Keratinocyte (primary cell): ENCODE data around the gene NHP2. TPM values are rescaled to one million over a fixed set of nuclear protein-coding genes. Genes with fewer than 3 reads are reported as not detected.
"Not testable (repeated sequence)": the region's sequence is repeated elsewhere in the genome, so short reads cannot be mapped to it uniquely, and the experiment has no call there.

Experiments
- DNase-seq: peaks from one replicate; pipeline ENCODE4 v3.0.0-alpha.2; 2011; ENCODE audit warnings: low read depth, missing footprints, low spot score
- FAIRE-seq: peaks from 2 replicates; lab custom pipeline; 2011; peaks lifted over from hg19 to GRCh38; lab: Jason Lieb, UNC
- H2AFZ ChIP-seq: 2 replicates; pipeline ENCODE4 v1.6.0; 2012; ENCODE audit warnings: low read length, control low read depth, inconsistent platforms; ENCODE audit not compliant: control insufficient read depth
- H3K27ac ChIP-seq: 2 replicates; pipeline ENCODE4 v1.5.1; 2011; ENCODE audit warnings: low read length; ENCODE audit not compliant: control insufficient read depth, insufficient read depth
- H3K27me3 ChIP-seq: 3 replicates; pipeline ENCODE4 v1.6.0; 2011; ENCODE audit warnings: low read length; ENCODE audit not compliant: control insufficient read depth, insufficient read depth; ENCODE audit errors: extremely low read depth
- H3K36me3 ChIP-seq, 2 experiments: 2 replicates in 1 of 2; 3 replicates in 1 of 2; pipeline ENCODE4 v1.5.1; 2011; ENCODE audit warnings: low read length in 2 of 2, mild to moderate bottlenecking in 1 of 2; ENCODE audit not compliant: control insufficient read depth in 2 of 2, insufficient read depth in 2 of 2; ENCODE audit errors: extremely low read depth in 1 of 2
- H3K4me1 ChIP-seq: 3 replicates; pipeline ENCODE4 v1.5.1; 2011; ENCODE audit warnings: low read length; ENCODE audit not compliant: control insufficient read depth, insufficient read depth; ENCODE audit errors: extremely low read depth
- H3K4me2 ChIP-seq: 3 replicates; pipeline ENCODE4 v1.6.0; 2011; ENCODE audit warnings: low read depth, low read length; ENCODE audit not compliant: control insufficient read depth, insufficient read depth; ENCODE audit errors: extremely low read depth
- H3K4me3 ChIP-seq, 3 experiments: fragments of 200-600 bp in 1 of 3; sonication (generic) in 1 of 3; 2 replicates in 2 of 3; 3 replicates in 1 of 3; pipeline ENCODE4 v1.5.1; 2011 to 2016; ENCODE audit warnings: low read length in 3 of 3, mild to moderate bottlenecking in 3 of 3, control low read depth in 2 of 3, inconsistent platforms in 1 of 3, low read depth in 1 of 3, mixed read lengths in 1 of 3, mixed run types in 1 of 3, moderate library complexity in 1 of 3; ENCODE audit not compliant: control insufficient read depth in 2 of 3, insufficient read depth in 2 of 3; ENCODE audit errors: extremely low read depth in 1 of 3
- H3K79me2 ChIP-seq: 2 replicates; pipeline ENCODE4 v1.6.0; 2012; ENCODE audit warnings: low read length; ENCODE audit not compliant: control insufficient read depth, insufficient read depth
- H3K9ac ChIP-seq: 3 replicates; pipeline ENCODE4 v1.6.0; 2011; ENCODE audit warnings: low read length; ENCODE audit not compliant: control insufficient read depth, insufficient read depth; ENCODE audit errors: extremely low read depth
- H3K9me1 ChIP-seq: 3 replicates; pipeline ENCODE4 v1.6.0; 2011; ENCODE audit warnings: low read length; ENCODE audit not compliant: control insufficient read depth, insufficient read depth; ENCODE audit errors: extremely low read depth
- H3K9me3 ChIP-seq: 2 replicates; pipeline ENCODE4 v1.5.1; 2012; ENCODE audit warnings: low read depth, low read length; ENCODE audit not compliant: control insufficient read depth
- H4K20me1 ChIP-seq: 3 replicates; pipeline ENCODE4 v1.6.0; 2011; ENCODE audit warnings: low read length; ENCODE audit not compliant: control insufficient read depth, insufficient read depth; ENCODE audit errors: extremely low read depth
- EZH2 ChIP-seq: IDR thresholded peaks from one replicate; pipeline ENCODE4 v1.6.1; 2012; ENCODE audit warnings: inconsistent platforms, mild to moderate bottlenecking, low read length, moderate library complexity
- dilution Hi-C: fragments of 300-500 bp; cut with MboI; formaldehyde crosslinking; loops from one replicate; pipeline ENCODE4 v1.7.0; 2020; ENCODE audit warnings: low sequenced_read_pairs; ENCODE audit not compliant: extremely low pct_ligation_motif_present
- polyA plus RNA-seq, 5 experiments: library from polyadenylated mRNA; depleted of rRNA in 3 of 5; stranded (reverse) in 3 of 5; stranded (forward) in 1 of 5; unstranded in 1 of 5; fragments of >200 nt; gene quantifications; 1 replicate in 1 of 5; 2 replicates in 3 of 5; 3 replicates in 1 of 5; pipeline versions ENCODE4 v1.2.1 to v1.2.3, GENCODE V29; 2011 to 2012; ENCODE audit warnings: missing spikeins in 2 of 5, low read depth in 1 of 5, low replicate concordance in 1 of 5
- TF ChIP-seq, protein P1 (sequence below), 3 experiments: IDR thresholded peaks in 1 of 3; conservative IDR thresholded peaks in 1 of 3; optimal IDR thresholded peaks in 1 of 3; 2 replicates in 2 of 3; 3 replicates in 1 of 3; pipeline versions ENCODE3 to v1.5.1; 2011; ENCODE audit warnings: low read length in 3 of 3, mild to moderate bottlenecking in 3 of 3, moderate library complexity in 2 of 3, control low read depth in 1 of 3, inconsistent platforms in 1 of 3; ENCODE audit not compliant: insufficient read depth in 2 of 3; ENCODE audit errors: extremely low read depth in 1 of 3

Gene NHP2
- polyA plus RNA-seq, 1 donor (not counting 4 experiments of a cell fraction or from before 2014, with no cell fraction given) = 186 TPM

DNA sequence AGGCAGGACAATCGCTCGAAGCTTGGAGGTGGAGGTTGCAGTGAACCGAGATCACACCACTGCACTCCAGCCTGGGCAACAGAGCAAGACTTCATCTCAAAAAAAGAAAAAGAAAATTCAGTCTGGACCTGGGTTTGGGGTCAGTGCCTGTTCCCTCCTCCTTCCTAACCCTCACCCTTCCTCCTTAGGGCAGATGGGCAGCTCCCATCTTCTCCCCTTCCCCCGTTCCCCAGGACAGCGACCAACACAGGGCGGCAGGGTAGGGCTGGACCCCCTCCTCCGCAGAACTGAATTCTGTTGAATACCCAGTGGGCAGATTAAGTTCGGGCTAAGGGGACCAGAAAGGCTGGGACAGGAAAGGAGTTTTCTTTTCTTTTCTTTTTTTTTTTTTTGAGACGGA, 24.4 kb downstream of the NHP2 start:
- Histone ChIP-seq H3K9me3 (no peaks in the 10 kb centered on the region), H3K9me1 (no peaks in the 10 kb centered on the region), H4K20me1 (no peaks in the 10 kb centered on the region), H3K4me1 (peaks cover 19% of the 10 kb centered on the region), H3K9ac (no peak overlapping the region), H3K27ac (no peak overlapping the region), H3K4me2 (peak overlapping the region; percentile 32), H3K4me3 (no peak overlapping the region), H3K27me3 (no peaks in the 10 kb centered on the region), H3K36me3 (no peaks in the 10 kb centered on the region), H2AFZ (no peak overlapping the region), H3K79me2 (peaks cover 9% of the 10 kb centered on the region)
- DNase-seq = no peak
- no peak for FAIRE-seq
- dilution Hi-C loops = no loop called here
- TF ChIP-seq, protein P1, sequence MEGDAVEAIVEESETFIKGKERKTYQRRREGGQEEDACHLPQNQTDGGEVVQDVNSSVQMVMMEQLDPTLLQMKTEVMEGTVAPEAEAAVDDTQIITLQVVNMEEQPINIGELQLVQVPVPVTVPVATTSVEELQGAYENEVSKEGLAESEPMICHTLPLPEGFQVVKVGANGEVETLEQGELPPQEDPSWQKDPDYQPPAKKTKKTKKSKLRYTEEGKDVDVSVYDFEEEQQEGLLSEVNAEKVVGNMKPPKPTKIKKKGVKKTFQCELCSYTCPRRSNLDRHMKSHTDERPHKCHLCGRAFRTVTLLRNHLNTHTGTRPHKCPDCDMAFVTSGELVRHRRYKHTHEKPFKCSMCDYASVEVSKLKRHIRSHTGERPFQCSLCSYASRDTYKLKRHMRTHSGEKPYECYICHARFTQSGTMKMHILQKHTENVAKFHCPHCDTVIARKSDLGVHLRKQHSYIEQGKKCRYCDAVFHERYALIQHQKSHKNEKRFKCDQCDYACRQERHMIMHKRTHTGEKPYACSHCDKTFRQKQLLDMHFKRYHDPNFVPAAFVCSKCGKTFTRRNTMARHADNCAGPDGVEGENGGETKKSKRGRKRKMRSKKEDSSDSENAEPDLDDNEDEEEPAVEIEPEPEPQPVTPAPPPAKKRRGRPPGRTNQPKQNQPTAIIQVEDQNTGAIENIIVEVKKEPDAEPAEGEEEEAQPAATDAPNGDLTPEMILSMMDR (optimal IDR thresholded peaks at IDR 0.05 in 1 of 3, IDR thresholded peaks at IDR 0.05 in 1 of 3, conservative IDR thresholded peaks at IDR 0.05 in 1 of 3; ENCODE audit: extremely low read depth in 1 of 3, insufficient read depth in 2 of 3, low read length in 3 of 3) = no peak
- no peak for TF ChIP-seq EZH2

DNA sequence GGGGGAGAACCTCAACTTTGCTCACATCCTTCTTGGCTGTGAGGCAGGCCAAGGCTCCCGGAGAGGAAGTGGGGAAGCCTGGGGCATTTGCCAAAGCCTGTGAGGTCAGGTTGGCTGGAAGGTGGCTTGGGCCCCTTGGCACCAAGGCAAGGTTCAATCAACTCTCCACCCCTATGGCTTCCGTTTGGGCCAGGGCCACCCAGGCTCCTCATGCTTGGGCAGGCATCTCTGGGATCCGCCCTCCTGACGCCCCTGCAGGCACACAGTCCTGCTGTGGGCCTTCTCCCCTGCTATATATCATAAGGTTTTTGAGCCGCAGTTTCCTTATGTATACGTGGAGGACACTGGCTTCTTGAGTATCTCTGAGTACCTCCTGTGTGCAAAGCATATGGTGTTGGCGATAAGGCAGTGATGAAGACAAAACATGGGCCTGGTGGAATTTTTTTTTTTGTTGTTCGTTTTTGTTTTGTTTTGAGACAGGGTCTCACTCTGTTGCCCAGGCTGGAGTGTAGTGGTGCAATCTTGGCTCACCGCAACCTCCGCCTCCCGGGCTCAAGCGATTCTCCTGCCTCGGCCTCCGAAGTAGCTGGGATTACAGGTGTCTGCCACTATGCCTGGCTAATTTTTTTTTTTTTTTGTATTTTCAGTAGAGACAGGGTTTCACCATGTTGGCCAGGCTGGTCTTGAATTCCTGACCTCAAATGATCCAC, 26.2 kb downstream of the NHP2 start:
- H3K36me3 ChIP-seq, DNase-seq, H3K27ac ChIP-seq, H3K4me2 ChIP-seq, H3K79me2 ChIP-seq, H4K20me1 ChIP-seq, H3K27me3 ChIP-seq, H3K9ac ChIP-seq, H3K9me3 ChIP-seq, FAIRE-seq, H3K9me1 ChIP-seq, dilution Hi-C loops, H2AFZ ChIP-seq, H3K4me3 ChIP-seq: not testable (repeated sequence)
- peaks cover 26% of the 10 kb centered on the region for H3K4me1 ChIP-seq

DNA sequence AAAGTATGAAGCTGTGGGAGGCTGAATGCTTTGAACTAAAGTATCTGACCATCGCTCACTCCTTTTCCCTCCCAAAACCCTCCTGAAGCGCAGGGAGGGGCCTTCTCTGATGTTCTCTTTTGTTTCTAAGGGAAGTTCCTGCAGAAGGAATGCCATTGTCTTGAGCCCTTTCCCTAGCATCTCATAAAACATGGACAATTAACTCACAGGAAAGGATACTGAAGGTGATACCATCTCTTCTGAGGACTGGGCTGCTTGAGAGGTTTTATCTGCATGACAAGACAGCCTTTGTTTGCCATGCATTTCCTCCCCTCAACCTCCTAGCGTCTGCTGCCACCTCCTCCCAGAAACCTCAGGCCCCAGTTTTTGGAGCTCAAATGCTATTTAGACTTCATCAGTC, 27.1 kb downstream of the NHP2 start:
- no peaks in the 10 kb centered on the region for H3K9me3 ChIP-seq
- no peak overlapping the region for H3K4me2 ChIP-seq
- H3K79me2 ChIP-seq = peaks cover 2% of the 10 kb centered on the region
- no peak overlapping the region for H3K9ac ChIP-seq
- H3K27me3 ChIP-seq = no peaks in the 10 kb centered on the region
- H2AFZ ChIP-seq = no peak overlapping the region
- H3K4me1 ChIP-seq = peaks cover 22% of the 10 kb centered on the region
- no peaks in the 10 kb centered on the region for H4K20me1 ChIP-seq
- H3K9me1 ChIP-seq = no peaks in the 10 kb centered on the region
- H3K36me3 ChIP-seq = peaks cover 0 to 4% of the 10 kb centered on the region in 2 experiments
- H3K4me3 ChIP-seq = no peak overlapping the region
- no peak for TF ChIP-seq EZH2
- TF ChIP-seq, protein P1 (optimal IDR thresholded peaks at IDR 0.05 in 1 of 3, IDR thresholded peaks at IDR 0.05 in 1 of 3, conservative IDR thresholded peaks at IDR 0.05 in 1 of 3; ENCODE audit: extremely low read depth in 1 of 3, insufficient read depth in 2 of 3, low read length in 3 of 3) = no peak
- DNase-seq = no peak
- dilution Hi-C loops = no loop called here
- no peak overlapping the region for H3K27ac ChIP-seq
- FAIRE-seq = no peak
